Neural progenitor cell (in vitro differentiated cells): ENCODE measurements around the gene HS6ST3. TPM values are rescaled to one million over a fixed set of nuclear protein-coding genes. Genes with fewer than 3 reads are reported as not detected.

Experiments
- DNase-seq: peaks from one replicate; pipeline ENCODE4 v3.0.0-alpha.2; 2016; ENCODE audit warnings: low spot score
- H2AFZ ChIP-seq: fragments of 200-600 bp; sonication (generic); replicated peaks from 2 replicates; pipeline ENCODE4 v1.6.1; 2016; ENCODE audit warnings: antibody characterized with exemption
- H3F3A ChIP-seq: fragments of 200-600 bp; sonication (generic); 2 replicates; pipeline ENCODE4 v1.6.1; 2016; ENCODE audit warnings: antibody characterized with exemption, low read depth
- H3K27ac ChIP-seq: fragments of 200-600 bp; sonication (generic); 2 replicates; pipeline ENCODE4 v1.5.1; 2016; ENCODE audit warnings: mild to moderate bottlenecking
- H3K27me3 ChIP-seq: fragments of 200-600 bp; sonication (generic); 2 replicates; pipeline ENCODE4 v1.6.1; 2016; ENCODE audit warnings: mild to moderate bottlenecking, moderate library complexity
- H3K36me3 ChIP-seq: fragments of 200-600 bp; sonication (generic); 2 replicates; pipeline ENCODE4 v1.5.1; 2016
- H3K4me1 ChIP-seq: fragments of 200-600 bp; sonication (generic); 2 replicates; pipeline ENCODE4 v1.6.1; 2016; ENCODE audit warnings: mixed run types
- H3K4me2 ChIP-seq: fragments of 200-600 bp; sonication (generic); 2 replicates; pipeline ENCODE4 v1.6.1; 2016
- H3K4me3 ChIP-seq: fragments of 200-600 bp; sonication (generic); 2 replicates; pipeline ENCODE4 v1.5.1; 2016
- H3K79me2 ChIP-seq: fragments of 200-600 bp; sonication (generic); 2 replicates; pipeline ENCODE4 v1.6.1; 2016; ENCODE audit warnings: low read depth
- H3K9ac ChIP-seq: fragments of 200-600 bp; sonication (generic); 2 replicates; pipeline ENCODE4 v1.6.1; 2016
- H3K9me3 ChIP-seq: fragments of 200-600 bp; sonication (generic); 2 replicates; pipeline ENCODE4 v1.5.1; 2016; ENCODE audit warnings: low read depth
- H4K20me1 ChIP-seq: fragments of 200-600 bp; sonication (generic); 2 replicates; pipeline ENCODE4 v1.6.1; 2016; ENCODE audit warnings: low read depth
- H3K27ac Mint-ChIP-seq: 3 replicates; pipeline ENCODE4 v1.8.0; 2021; ENCODE audit warnings: mixed read lengths
- H3K27me3 Mint-ChIP-seq: 2 replicates; pipeline ENCODE4 v1.8.0; 2022; ENCODE audit warnings: low read depth, mild to moderate bottlenecking, inconsistent platforms, moderate library complexity, mixed read lengths; ENCODE audit not compliant: insufficient read depth
- H3K36me3 Mint-ChIP-seq: 3 replicates; pipeline ENCODE4 v1.8.0; 2021; ENCODE audit warnings: mixed read lengths
- H3K4me1 Mint-ChIP-seq: 3 replicates; pipeline ENCODE4 v1.8.0; 2021; ENCODE audit warnings: mixed read lengths
- H3K4me3 Mint-ChIP-seq: 3 replicates; pipeline ENCODE4 v1.8.0; 2021; ENCODE audit warnings: mild to moderate bottlenecking, moderate library complexity, mixed read lengths
- H3K9me3 Mint-ChIP-seq: 3 replicates; pipeline ENCODE4 v1.8.0; 2020; ENCODE audit warnings: mixed read lengths
- CTCF ChIP-seq: fragments of 200-600 bp; sonication (generic); IDR thresholded peaks from 2 replicates; pipeline ENCODE4 v1.5.1; 2017; ENCODE audit warnings: antibody characterized with exemption, mild to moderate bottlenecking
- EZH2 ChIP-seq: fragments of 200-600 bp; sonication (generic); IDR thresholded peaks from 2 replicates; pipeline ENCODE4 v1.6.1; 2017; ENCODE audit warnings: antibody characterized with exemption, mild to moderate bottlenecking, moderate library complexity
- EZH2phosphoT487 ChIP-seq: fragments of 200-600 bp; sonication (generic); IDR thresholded peaks from 2 replicates; pipeline ENCODE4 v1.6.1; 2017; ENCODE audit warnings: antibody characterized with exemption
- total RNA-seq: library from RNA; depleted of rRNA; stranded (reverse); fragments of >200 nt; gene quantifications from 2 replicates; pipeline ENCODE4 v1.2.3, GENCODE V29; 2015; ENCODE audit warnings: low replicate concordance

HS6ST3 gene
- total RNA-seq, 1 donor from 2014 or later: 0.39 TPM

GRCh38 chr13:96065849-96066248, 24.1 kb upstream of the HS6ST3 start:
- H3K4me2 ChIP-seq: no peak overlapping the region
- no peaks in the 10 kb centered on the region for H3K27me3 ChIP-seq
- Mint-ChIP-seq H3K27me3 (no peaks in the 10 kb centered on the region), H3K9me3 (no peaks in the 10 kb centered on the region), H3K36me3 (no peaks in the 10 kb centered on the region), H3K4me1 (no peaks in the 10 kb centered on the region), H3K27ac (no peak overlapping the region), H3K4me3 (no peak overlapping the region)
- H2AFZ ChIP-seq: no peak overlapping the region
- no peaks in the 10 kb centered on the region for H3K9me3 ChIP-seq
- no peaks in the 10 kb centered on the region for H4K20me1 ChIP-seq
- H3K4me1 ChIP-seq: peaks cover 10% of the 10 kb centered on the region
- H3K27ac ChIP-seq: no peak overlapping the region
- H3K9ac ChIP-seq: no peak overlapping the region
- TF ChIP-seq EZH2phosphoT487 (no peak), EZH2 (no peak), CTCF (no peak)
- DNase-seq: no peak
- no peak overlapping the region for H3K4me3 ChIP-seq
- no peaks in the 10 kb centered on the region for H3K36me3 ChIP-seq
- H3K79me2 ChIP-seq: no peaks in the 10 kb centered on the region
- H3F3A ChIP-seq: no peaks in the 10 kb centered on the region

GRCh38 chr13:96068729-96069128, 21.2 kb upstream of the HS6ST3 start:
- Histone ChIP-seq H3K9ac (no peak overlapping the region), H3K9me3 (no peaks in the 10 kb centered on the region), H3K4me3 (no peak overlapping the region), H3K4me1 (no peaks in the 10 kb centered on the region), H3K4me2 (no peak overlapping the region), H3K79me2 (no peaks in the 10 kb centered on the region), H4K20me1 (no peaks in the 10 kb centered on the region), H3K27ac (no peak overlapping the region), H3K36me3 (no peaks in the 10 kb centered on the region), H3F3A (no peaks in the 10 kb centered on the region), H2AFZ (no peak overlapping the region), H3K27me3 (no peaks in the 10 kb centered on the region)
- no peaks in the 10 kb centered on the region for H3K9me3 Mint-ChIP-seq
- no peak overlapping the region for H3K27ac Mint-ChIP-seq
- H3K36me3 Mint-ChIP-seq: no peaks in the 10 kb centered on the region
- TF ChIP-seq CTCF: no peak
- TF ChIP-seq EZH2phosphoT487: no peak
- no peak for TF ChIP-seq EZH2
- DNase-seq: no peak
- no peaks in the 10 kb centered on the region for H3K4me1 Mint-ChIP-seq
- H3K4me3 Mint-ChIP-seq: no peak overlapping the region
- H3K27me3 Mint-ChIP-seq: no peaks in the 10 kb centered on the region

- Histone ChIP-seq H3K9me3 (no peaks in the 10 kb centered on the region), H3K36me3 (no peaks in the 10 kb centered on the region), H3K4me2 (no peak overlapping the region), H4K20me1 (no peaks in the 10 kb centered on the region), H3K79me2 (no peaks in the 10 kb centered on the region), H3F3A (no peaks in the 10 kb centered on the region), H3K27ac (no peak overlapping the region), H3K4me3 (no peak overlapping the region), H2AFZ (no peak overlapping the region), H3K4me1 (no peaks in the 10 kb centered on the region), H3K9ac (no peak overlapping the region), H3K27me3 (no peaks in the 10 kb centered on the region)
- no peak overlapping the region for H3K4me3 Mint-ChIP-seq
- no peak for DNase-seq
- TF ChIP-seq EZH2phosphoT487: no peak
- no peak for TF ChIP-seq CTCF
- TF ChIP-seq EZH2: no peak
- H3K36me3 Mint-ChIP-seq: no peaks in the 10 kb centered on the region
- no peaks in the 10 kb centered on the region for H3K9me3 Mint-ChIP-seq
- no peaks in the 10 kb centered on the region for H3K4me1 Mint-ChIP-seq
- no peak overlapping the region for H3K27ac Mint-ChIP-seq
- H3K27me3 Mint-ChIP-seq: no peaks in the 10 kb centered on the region
Observed at GRCh38 chr13:96071504-96071903, 18.4 kb upstream of the HS6ST3 start.
